Kasumi-1 (cell line): ENCODE data around the gene ARFGEF3.
"Not testable (repeated sequence)": the region's sequence is repeated elsewhere in the genome, so short reads cannot be mapped to it uniquely, and the experiment has no call there.

Source experiments
- DNase-seq, 2 experiments: peaks; one replicate each; lab custom pipeline; 2025; lab: John Stamatoyannopoulos, UW

The ARFGEF3 gene

GRCh38 chr6:138347864-138348263 is 186.1 kb downstream of the ARFGEF3 start:
- no peak for DNase-seq

DNA sequence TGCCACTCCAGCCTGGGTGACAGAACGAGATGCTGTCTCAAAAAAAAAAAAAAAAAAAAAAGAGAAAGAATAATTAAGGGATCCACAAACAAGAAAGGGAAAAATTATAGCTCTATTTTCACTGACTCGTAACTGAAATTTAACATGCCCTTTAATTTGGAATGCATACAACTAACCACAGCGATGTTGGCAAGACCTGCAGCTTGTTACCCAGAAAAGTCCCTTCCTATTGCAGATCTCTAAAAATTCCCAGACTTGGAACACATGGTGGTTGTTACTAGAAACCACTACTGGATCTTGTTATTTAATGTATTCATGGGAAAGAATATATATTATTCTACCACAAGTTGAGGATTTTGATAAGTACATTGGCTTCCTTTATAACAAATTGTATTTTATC is 188.2 kb downstream of the ARFGEF3 start:
- no peak for DNase-seq

DNA sequence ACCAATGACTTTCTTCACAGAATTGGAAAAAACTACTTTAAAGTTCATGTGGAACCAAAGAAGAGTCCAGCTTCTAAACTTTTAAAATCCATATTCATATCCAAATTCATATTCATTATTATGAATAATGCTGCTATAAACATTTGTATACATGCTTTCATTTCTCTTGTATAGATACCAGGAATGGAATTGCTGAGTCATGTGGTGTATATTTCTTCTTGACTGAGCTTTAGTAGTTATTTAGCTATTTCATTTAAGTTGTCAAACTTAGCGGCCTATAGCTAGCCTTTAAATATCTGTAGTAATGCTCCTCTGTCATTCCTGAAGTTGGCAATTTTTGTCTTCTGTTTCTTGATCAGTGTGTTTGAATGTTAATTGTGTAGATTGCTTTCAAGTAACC is 196.2 kb downstream of the ARFGEF3 start:
- DNase-seq: no peak

GRCh38 chr6:138368684-138369083 is 206.9 kb downstream of the ARFGEF3 start:
- DNase-seq: not testable (repeated sequence)

- no peak for DNase-seq
Measured at GRCh38 chr6:138370631-138371451, 209.1 kb downstream of the ARFGEF3 start.

DNA sequence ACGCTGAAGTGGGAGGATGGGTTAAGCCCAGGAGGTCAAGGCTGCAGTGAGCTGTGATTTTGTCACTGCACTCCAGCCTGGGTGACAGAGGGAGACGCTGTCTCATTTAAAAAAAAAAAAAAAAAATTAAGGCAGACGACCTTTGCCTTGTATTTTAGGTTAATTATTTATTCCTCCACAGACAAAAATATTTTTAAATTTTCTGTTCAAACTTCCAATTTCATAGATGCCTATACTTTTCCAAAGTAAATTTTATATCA is 209.6 kb downstream of the ARFGEF3 start:
- no peak for DNase-seq

- no peak for DNase-seq
Measured at GRCh38 chr6:138371720-138372119, 210.0 kb downstream of the ARFGEF3 start.

GRCh38 chr6:138372711-138373463 is 211.1 kb downstream of the ARFGEF3 start:
- peak in 1 of 2 experiments; percentile 5 for DNase-seq

- no peak for DNase-seq
Measured at GRCh38 chr6:138374230-138374629, 212.5 kb downstream of the ARFGEF3 start.

DNA sequence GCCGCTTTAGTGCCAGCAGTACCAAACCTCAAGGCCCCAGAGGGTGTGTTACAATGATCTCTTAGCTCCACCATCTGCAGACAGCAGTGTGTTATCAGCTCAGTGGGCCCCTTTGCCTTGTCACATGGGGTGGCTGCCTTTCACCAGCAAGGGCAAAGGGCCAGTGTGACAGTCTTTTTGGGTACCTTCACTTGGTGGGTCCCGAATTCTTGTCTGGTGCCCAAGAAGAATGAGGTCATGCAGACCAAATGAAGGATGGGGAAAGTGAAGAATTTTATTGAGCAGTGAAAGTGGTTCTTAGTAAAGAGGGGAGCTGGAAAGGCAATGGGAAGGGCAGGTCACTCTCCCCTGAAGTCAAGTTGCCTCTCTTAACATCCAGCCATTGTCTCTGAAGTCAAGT is 213.1 kb downstream of the ARFGEF3 start:
- DNase-seq: no peak

DNA sequence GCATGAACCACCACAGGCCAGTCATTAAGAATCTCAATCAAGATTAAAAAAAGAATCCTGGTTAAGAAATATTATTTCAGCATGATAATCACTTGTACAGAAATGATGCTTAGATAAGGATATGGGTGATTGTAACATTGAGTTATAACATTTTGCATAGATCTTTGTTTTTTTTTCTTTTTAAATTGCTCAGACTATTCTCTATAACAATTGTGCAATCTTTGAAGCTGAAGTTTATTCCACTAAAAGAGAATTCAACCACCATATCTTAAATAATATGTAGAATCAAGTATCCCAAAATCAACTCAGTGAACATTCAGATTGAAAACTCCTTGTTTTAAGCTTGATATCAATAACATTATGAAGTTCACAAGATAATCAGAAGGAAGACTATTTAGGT is 215.3 kb downstream of the ARFGEF3 start:
- DNase-seq: no peak

DNA sequence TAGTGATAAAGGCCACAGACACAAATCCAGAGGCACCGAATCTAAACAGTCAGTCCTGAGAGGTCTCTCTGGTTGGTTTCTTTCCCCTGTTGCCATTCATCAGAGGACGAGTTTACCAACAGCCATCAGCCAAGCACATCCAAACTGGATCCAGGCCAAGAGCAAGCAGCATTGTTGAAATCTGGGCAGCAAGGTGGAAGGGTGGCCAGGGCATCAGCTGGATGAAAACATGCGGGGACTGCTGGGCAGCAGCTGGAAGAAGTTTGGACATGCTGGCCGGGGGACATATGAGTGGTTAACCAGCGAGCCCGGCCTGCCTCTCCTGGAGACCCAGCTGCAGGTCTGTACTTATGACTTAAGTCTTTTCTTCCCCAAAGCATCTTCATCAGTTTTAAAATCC is 216.1 kb downstream of the ARFGEF3 start, which contains the start of gene SMIM28:
SMIM28 (plus strand) TSS at position 62 of the 400 bp plus-strand sequence; CDS start at position 230, 168 bp downstream.
- DNase-seq: no peak

DNA sequence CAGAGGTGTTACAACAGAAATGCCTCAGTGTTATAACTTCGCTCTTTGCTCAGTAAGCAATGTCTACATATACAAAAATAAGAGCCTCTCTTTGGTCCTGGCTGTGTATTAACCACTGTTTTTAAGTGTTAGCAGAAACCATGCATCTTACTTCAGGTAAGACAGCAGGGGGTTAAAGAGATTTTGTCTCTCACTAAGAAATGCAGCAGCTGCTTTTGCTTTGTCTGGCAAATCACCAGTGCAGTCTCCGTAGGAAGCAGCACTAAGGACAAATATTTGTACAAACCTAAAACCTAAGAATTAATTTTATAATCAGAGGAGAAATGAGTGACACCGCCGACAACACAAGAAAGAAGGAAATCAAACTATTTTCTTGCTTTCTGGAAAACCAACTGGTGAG is 216.7 kb downstream of the ARFGEF3 start:
- no peak for DNase-seq

DNA sequence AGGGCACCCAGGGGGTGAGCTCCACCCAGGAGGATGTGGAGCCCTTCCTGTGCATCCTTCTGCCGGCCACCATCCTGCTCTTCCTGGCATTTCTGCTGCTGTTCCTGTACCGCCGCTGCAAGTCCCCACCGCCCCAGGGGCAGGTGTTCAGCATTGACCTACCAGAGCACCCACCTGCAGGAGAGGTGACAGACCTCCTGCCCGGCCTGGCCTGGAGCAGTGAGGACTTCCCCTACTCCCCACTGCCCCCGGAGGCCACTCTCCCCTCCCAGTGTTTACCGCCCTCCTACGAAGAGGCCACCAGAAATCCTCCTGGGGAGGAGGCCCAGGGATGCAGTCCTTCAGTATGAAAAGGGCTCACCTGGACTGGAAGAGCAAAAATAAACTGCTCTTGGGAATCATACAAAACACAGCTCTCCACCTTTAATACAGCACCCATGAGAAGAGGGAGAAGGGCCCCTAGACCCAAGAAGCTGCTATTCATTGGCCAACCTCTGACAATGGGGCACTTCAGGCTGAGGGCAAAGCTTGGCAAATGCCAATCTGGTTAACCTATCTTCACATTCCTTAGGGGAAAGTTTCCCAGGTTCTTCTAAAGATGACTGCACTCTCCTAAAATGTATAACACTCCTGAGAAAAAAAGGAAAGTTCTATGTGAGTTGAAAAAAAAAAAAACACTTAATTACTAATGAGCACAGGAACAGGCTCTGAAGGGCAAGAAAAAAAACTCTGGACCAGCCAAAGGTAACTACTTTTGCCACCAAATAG is 220.9 kb downstream of the ARFGEF3 start:
- DNase-seq: no peak

GRCh38 chr6:138383776-138384175 is 222.0 kb downstream of the ARFGEF3 start:
- DNase-seq: no peak

DNA sequence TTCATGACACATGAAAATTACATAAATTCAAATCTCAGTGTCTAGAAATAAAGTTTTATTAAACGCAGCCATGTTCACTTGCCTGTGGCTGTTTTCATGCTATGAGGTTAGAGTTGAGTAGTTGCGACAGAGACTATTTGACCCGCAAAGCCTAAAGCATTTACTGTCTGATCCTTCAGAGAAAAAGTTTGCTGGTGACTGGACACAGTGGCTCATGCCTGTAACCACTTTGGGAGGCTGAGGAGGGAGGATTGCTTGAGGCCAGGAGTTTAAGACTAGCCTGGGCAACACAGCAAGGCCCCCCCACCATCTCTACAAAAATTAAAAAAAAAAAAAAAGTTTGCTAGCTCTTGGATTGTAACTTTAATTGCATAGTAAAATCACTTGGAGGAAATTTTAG is 225.2 kb downstream of the ARFGEF3 start:
- no peak for DNase-seq

- no peak for DNase-seq
Measured at GRCh38 chr6:138387577-138388368, 226.0 kb downstream of the ARFGEF3 start.

- no peak for DNase-seq
Measured at GRCh38 chr6:138389551-138389950, 227.8 kb downstream of the ARFGEF3 start.
